Choroid plexus epithelial cell (primary cell): ENCODE data around the gene CYTH1.

Experiments
- DNase-seq: peaks from one replicate; pipeline ENCODE4 v3.0.0-alpha.2; 2010; ENCODE audit warnings: low read depth
- H3K4me3 ChIP-seq: 2 replicates; pipeline ENCODE4 v1.5.1; 2011; ENCODE audit warnings: low read depth, mild to moderate bottlenecking, control low read depth, low read length, moderate library complexity
- TF ChIP-seq, protein P1 (sequence below): conservative IDR thresholded peaks from 2 replicates; pipeline ENCODE4 v1.5.1; 2011; ENCODE audit warnings: low read depth, mild to moderate bottlenecking, control low read depth, inconsistent platforms, low read length, moderate library complexity

Gene CYTH1

DNA sequence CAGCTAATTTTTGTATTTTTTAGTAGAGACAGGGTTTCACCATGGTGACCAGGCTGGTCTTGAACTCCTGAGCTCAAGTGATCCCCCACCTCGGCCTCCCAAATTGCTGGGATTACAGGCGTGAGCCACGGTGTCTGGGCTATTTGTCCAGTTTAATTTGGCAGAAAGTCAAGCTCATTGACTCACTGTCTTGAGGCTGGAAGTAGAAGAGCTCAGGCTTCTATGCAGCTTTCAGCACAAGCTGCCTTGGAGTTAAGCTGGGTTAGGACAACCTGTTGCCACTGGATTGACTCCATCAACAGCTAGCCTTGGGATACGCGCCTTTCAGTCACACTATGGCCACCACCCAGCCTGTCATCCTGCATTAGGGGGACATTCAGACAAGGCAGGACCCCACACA, 128.7 kb downstream of the CYTH1 start:
- peak; percentile 79 for DNase-seq
- TF ChIP-seq, protein P1, sequence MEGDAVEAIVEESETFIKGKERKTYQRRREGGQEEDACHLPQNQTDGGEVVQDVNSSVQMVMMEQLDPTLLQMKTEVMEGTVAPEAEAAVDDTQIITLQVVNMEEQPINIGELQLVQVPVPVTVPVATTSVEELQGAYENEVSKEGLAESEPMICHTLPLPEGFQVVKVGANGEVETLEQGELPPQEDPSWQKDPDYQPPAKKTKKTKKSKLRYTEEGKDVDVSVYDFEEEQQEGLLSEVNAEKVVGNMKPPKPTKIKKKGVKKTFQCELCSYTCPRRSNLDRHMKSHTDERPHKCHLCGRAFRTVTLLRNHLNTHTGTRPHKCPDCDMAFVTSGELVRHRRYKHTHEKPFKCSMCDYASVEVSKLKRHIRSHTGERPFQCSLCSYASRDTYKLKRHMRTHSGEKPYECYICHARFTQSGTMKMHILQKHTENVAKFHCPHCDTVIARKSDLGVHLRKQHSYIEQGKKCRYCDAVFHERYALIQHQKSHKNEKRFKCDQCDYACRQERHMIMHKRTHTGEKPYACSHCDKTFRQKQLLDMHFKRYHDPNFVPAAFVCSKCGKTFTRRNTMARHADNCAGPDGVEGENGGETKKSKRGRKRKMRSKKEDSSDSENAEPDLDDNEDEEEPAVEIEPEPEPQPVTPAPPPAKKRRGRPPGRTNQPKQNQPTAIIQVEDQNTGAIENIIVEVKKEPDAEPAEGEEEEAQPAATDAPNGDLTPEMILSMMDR, result no peak

DNA sequence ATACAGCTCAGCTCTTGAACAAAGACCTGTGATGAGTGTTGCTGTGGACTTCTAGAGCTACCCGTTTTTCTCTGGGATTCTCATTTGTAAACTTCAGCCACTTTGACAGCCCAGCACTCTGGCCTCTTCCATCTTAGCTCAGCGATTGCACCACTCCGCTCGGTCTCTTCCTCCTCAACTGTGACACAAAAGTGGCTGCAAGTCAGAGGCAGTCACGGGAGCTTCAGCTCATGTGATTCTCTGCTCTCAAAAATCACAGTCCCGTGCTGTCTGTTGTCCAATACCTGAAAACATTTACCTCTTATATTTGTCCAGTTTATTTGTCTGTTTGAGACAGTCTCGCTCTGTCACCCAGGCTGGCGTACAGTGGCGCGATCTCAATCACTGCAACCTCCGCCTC, 129.2 kb downstream of the CYTH1 start:
- H3K4me3 ChIP-seq, result no peak overlapping the region
- no peak for DNase-seq
- TF ChIP-seq, protein P1, result no peak

More for the DNA sequence above, 128.7 kb downstream of the CYTH1 start:
- no peak overlapping the region for H3K4me3 ChIP-seq

DNA sequence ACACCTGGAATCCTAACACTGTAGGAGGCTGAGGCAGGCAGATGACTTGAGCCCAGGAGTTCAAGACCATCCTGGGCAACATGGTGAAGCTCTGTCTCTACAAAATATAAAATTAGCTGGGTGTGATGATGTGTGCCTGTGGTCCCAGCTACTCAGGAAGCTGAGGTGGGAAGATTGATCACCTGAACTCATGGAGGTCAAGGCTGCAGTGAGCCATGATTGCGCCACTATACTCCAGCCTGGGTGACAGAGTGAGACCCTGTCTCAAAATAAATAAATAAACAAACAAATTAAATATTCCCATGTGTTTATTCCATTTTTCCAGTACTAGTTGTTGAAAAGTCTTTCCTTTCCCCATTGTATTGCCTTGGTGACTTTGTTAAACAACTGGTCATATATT, 130.0 kb downstream of the CYTH1 start:
- TF ChIP-seq, protein P1, result no peak
- H3K4me3 ChIP-seq, result no peak overlapping the region
- DNase-seq, result no peak

DNA sequence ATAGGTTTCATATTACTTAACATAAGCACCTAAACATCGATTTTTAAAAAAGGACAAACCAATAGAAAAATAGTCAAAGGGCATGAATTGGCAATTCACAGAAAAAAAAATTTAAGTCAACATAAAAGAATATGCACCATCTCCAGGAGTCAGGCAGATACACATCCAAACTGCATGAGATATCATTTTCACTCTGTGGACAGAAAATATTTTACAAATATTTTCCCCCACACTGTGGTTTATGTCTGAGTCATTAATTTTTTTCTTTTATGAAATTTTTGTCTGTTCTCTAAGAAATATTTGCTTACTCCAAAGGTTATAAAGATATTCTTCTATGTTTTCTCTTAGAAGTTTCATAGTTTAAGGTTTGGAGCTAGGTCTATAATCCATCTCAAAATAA, 130.5 kb downstream of the CYTH1 start:
- peak; percentile 66 for DNase-seq
- TF ChIP-seq, protein P1, result no peak

DNA sequence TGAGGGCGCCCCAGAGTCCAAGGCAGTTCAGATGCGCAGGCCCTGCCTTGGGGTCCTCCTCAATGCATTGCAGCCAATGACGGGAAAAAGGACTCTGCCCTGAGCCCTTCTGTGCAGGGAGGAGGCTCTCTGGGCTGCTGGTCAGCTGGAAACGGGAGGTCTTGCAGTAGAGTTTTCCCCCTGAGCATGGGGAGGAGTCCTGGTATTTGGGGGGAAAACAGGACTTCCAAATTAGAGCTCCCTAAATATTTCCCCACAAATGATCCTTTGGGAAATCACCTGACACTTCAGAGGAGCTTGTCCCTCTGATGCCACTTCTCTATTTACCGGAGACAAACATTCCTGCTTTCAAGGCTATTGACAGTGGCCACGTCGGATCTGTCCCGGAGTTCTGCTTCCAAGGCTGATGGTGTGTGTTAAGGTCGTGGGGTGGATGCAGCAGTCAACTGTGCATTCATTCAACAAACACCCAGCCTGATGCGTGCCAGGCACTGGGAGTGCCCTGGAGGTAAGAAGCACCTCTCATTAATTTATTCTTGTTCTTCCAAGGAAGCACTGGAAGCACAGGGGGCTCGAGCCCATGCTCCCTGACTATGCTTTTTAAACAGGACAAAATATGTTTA, 131.9 kb downstream of the CYTH1 start:
- no peak overlapping the region for H3K4me3 ChIP-seq
- DNase-seq, result no peak
- TF ChIP-seq, protein P1, result no peak

More for the DNA sequence above, 130.5 kb downstream of the CYTH1 start:
- no peak overlapping the region for H3K4me3 ChIP-seq

DNA sequence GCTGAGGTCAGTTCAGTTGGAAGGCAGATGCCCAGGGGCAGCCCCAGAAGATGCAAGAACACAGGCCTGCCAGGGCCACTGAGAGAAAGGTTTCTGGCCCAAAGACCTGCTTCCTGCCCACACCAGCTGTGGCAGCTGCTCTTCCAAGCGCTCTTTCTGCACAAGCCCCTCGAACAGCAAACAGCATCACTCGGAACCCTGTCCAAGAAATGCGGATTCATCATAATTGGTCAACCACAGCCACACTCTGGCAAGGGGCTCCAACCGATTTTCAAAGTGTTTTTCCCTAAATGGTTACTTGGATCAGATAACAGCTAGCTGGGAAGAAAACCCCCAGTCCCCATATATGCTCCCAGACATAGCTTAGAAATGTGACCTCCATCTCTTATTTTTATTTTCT, 133.8 kb downstream of the CYTH1 start:
- DNase-seq, result no peak
- TF ChIP-seq, protein P1, result no peak
- H3K4me3 ChIP-seq, result no peak overlapping the region

DNA sequence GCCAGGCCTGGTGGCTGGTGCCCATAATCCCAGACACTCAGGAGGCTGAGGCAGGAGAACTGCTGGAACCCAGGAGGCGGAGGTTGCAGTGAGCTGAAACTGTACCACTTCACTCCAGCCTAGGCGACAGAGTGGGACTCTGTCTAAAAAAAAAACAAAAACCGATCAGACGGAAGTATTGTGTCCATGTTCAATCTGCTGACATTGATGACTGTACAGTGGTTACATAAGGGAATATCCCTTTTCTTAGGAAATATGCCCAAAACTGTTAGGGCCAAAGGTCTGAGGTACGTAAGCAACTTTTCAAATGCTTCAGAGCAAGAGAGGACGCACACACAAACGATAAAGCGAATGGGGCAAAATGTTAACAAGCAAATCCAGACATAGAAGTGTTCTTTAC, 135.0 kb downstream of the CYTH1 start:
- DNase-seq, result no peak

More for the DNA sequence above, 135.0 kb downstream of the CYTH1 start:
- H3K4me3 ChIP-seq, result no peak overlapping the region
- TF ChIP-seq, protein P1, result no peak
